BLaER1 (cell line): ENCODE measurements around the gene ZC3H12A.

ENCODE experiments used
- H3K27ac ChIP-seq: shearing (Covaris generic); formaldehyde crosslinking; 2 replicates; pipeline ENCODE4 v1.8.1; 2022
- H3K27me3 ChIP-seq: shearing (Covaris generic); formaldehyde crosslinking; 2 replicates; pipeline ENCODE4 v1.8.1; 2022
- H3K36me3 ChIP-seq: shearing (Covaris generic); formaldehyde crosslinking; 2 replicates; pipeline ENCODE4 v1.8.1; 2022
- H3K4me1 ChIP-seq: shearing (Covaris generic); formaldehyde crosslinking; 2 replicates; pipeline ENCODE4 v1.8.1; 2022
- H3K4me2 ChIP-seq: shearing (Covaris generic); formaldehyde crosslinking; 2 replicates; pipeline ENCODE4 v1.8.1; 2022
- H3K4me3 ChIP-seq: shearing (Covaris generic); formaldehyde crosslinking; 2 replicates; pipeline ENCODE4 v1.8.1; 2022
- H3K9ac ChIP-seq: shearing (Covaris generic); formaldehyde crosslinking; 2 replicates; pipeline ENCODE4 v1.8.1; 2022
- H3K9me3 ChIP-seq: shearing (Covaris generic); formaldehyde crosslinking; 2 replicates; pipeline ENCODE4 v1.8.1; 2022
- H4K20me1 ChIP-seq: shearing (Covaris generic); formaldehyde crosslinking; 2 replicates; pipeline ENCODE4 v1.8.1; 2022
- Cebpa-rat ChIP-seq: shearing (Covaris generic); IDR thresholded peaks from 2 replicates; pipeline ENCODE4 v1.8.1; 2022

ZC3H12A gene

DNA sequence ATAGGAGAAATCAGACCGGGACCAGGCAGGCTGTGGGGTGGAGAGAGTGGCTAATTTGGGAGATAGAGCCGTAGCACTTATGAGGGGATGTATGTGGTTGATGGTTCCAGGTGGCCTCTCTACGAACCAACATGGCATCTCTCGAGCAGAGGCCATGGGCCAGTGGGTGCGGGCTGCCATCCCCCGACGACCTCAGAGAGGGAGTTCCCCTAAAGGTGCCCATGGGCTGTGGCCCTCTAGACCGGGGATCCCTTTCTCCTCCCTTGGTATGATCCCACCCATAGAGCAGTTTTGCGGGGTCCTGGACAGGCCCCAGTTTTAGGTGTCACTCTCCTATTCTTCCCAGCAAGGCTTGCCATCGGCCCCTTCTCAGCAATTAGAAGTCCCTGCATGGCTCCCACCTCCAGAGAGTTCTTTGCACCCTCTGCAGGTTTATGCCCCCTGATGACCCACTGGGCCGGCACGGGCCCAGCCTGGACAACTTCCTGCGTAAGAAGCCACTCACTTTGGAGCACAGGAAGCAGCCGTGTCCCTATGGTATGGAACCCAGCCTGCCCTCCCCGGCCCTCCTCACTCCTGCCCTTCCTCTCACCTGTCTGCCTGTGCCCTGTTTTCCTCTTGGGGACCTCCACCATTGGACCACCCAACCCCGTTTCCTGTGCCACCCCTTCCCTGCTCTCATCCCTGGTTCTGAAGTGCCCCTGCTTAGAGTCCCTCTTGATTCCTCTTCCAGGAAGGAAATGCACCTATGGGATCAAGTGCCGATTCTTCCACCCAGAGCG is 7.8 kb downstream of the ZC3H12A start:
- H3K4me1 ChIP-seq, result peaks cover 57% of the 10 kb centered on the region
- H3K4me2 ChIP-seq, result no peak overlapping the region
- no peaks in the 10 kb centered on the region for H3K27me3 ChIP-seq
- H3K36me3 ChIP-seq, result peaks cover 68% of the 10 kb centered on the region
- peaks cover 85% of the 10 kb centered on the region for H4K20me1 ChIP-seq
- no peak overlapping the region for H3K27ac ChIP-seq
- no peak overlapping the region for H3K4me3 ChIP-seq
- TF ChIP-seq Cebpa-rat, result no peak
- no peak overlapping the region for H3K9ac ChIP-seq
- H3K9me3 ChIP-seq, result no peaks in the 10 kb centered on the region

DNA sequence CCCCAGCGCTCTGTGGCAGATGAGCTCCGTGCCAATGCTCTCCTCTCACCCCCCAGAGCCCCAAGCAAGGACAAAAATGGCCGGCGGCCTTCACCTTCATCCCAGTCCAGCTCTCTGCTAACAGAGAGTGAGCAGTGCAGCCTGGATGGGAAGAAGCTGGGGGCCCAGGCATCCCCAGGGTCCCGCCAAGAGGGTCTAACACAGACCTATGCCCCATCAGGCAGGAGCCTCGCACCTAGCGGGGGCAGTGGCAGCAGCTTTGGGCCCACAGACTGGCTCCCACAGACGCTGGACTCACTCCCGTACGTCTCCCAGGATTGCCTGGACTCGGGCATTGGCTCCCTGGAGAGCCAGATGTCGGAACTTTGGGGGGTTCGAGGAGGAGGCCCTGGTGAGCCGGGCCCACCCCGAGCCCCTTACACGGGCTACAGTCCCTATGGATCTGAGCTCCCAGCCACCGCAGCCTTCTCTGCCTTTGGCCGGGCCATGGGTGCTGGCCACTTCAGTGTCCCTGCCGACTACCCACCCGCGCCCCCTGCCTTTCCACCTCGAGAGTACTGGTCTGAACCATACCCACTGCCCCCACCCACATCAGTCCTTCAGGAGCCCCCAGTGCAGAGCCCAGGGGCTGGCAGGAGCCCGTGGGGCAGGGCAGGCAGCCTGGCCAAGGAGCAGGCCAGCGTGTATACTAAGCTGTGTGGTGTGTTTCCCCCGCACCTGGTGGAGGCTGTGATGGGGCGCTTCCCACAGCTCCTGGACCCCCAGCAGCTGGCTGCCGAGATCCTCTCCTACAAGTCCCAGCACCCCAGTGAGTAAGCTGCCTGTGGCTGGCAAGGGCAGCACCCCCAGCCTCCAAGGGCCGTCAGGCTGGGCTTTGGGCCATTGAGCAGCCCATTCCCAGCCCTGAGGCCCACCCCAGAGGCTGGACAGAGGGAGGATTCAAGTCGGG is 8.7 kb downstream of the ZC3H12A start:
- TF ChIP-seq Cebpa-rat, result no peak
- Histone ChIP-seq H3K9me3 (no peaks in the 10 kb centered on the region), H3K36me3 (peaks cover 68% of the 10 kb centered on the region), H3K27ac (no peak overlapping the region), H3K4me1 (peaks cover 51% of the 10 kb centered on the region), H3K4me2 (no peak overlapping the region), H4K20me1 (peaks cover 78% of the 10 kb centered on the region), H3K9ac (no peak overlapping the region), H3K27me3 (no peaks in the 10 kb centered on the region), H3K4me3 (no peak overlapping the region)

DNA sequence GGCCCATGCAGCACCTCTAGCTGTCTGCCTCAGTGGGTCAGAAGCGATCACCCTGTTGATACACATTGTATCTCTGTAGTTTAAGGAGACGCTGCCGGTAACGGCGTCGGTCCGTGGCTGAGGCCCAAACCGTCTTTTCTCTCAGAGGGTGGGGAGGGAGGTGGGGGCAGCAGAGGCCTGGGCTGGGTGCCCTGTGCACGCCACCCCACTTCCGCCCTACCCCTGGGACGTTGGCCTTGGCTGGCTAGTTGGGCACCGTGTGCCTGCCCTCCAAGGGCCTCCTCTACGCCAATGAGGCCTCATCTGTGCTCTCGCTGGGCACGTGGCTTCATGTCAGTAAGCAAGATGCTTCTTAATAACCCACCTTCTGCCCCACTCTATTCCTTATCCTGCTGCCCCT is 9.4 kb downstream of the ZC3H12A start:
- H3K27me3 ChIP-seq, result no peaks in the 10 kb centered on the region
- peaks cover 71% of the 10 kb centered on the region for H4K20me1 ChIP-seq
- TF ChIP-seq Cebpa-rat, result no peak
- no peak overlapping the region for H3K4me3 ChIP-seq
- H3K9ac ChIP-seq, result no peak overlapping the region
- no peak overlapping the region for H3K4me2 ChIP-seq
- H3K9me3 ChIP-seq, result no peaks in the 10 kb centered on the region
- H3K36me3 ChIP-seq, result peaks cover 69% of the 10 kb centered on the region
- peaks cover 44% of the 10 kb centered on the region for H3K4me1 ChIP-seq
- H3K27ac ChIP-seq, result no peak overlapping the region

DNA sequence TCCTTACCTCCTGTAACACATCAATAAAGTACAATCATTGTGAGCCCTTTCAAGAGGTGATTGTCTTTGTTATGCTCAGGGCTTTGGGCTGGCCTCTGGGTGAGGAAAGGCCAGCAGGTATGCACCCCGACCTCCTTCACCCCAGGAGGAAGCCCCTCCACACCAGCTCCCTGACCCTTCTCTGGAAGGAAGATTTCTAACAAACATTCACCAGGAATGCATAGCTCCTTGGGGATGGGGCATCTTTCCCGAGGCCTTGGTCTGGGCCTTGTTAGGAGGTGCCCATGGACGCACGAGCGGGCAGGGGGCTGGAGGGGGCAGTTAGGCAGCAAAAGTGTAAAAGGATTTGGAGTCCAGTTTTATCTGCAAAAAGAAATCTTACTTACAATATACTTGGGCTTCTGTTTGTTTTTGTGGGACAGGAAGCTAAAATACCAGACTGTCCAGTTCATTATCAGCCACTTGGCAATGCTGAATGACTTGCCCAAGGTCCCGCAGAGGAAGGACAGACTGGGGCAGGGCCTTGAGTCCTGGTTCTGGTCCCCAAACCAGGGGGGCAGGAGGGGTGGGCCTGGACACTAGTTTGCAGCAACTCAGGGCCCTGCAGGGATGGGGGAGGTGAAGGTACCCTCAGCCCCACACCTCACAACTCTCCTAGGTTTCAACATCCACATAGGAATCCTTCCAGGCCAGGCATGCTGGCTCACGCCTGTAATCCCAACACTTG is 10.1 kb downstream of the ZC3H12A start:
- Histone ChIP-seq H3K4me1 (peaks cover 37% of the 10 kb centered on the region), H3K36me3 (peaks cover 76% of the 10 kb centered on the region), H4K20me1 (peaks cover 64% of the 10 kb centered on the region), H3K9ac (no peak overlapping the region), H3K4me3 (no peak overlapping the region), H3K27me3 (no peaks in the 10 kb centered on the region), H3K4me2 (no peak overlapping the region), H3K9me3 (no peaks in the 10 kb centered on the region), H3K27ac (no peak overlapping the region)
- TF ChIP-seq Cebpa-rat, result no peak

GRCh38 chr1:37485902-37486679 is 11.7 kb downstream of the ZC3H12A start:
- Histone ChIP-seq H3K9ac (peak overlapping the region; percentile 36), H3K27ac (peak overlapping the region; percentile 40), H3K4me2 (peak overlapping the region; percentile 73), H4K20me1 (peaks cover 48% of the 10 kb centered on the region), H3K4me1 (peaks cover 26% of the 10 kb centered on the region), H3K27me3 (no peaks in the 10 kb centered on the region), H3K36me3 (peaks cover 79% of the 10 kb centered on the region), H3K4me3 (no peak overlapping the region), H3K9me3 (no peaks in the 10 kb centered on the region)
- no peak for TF ChIP-seq Cebpa-rat

DNA sequence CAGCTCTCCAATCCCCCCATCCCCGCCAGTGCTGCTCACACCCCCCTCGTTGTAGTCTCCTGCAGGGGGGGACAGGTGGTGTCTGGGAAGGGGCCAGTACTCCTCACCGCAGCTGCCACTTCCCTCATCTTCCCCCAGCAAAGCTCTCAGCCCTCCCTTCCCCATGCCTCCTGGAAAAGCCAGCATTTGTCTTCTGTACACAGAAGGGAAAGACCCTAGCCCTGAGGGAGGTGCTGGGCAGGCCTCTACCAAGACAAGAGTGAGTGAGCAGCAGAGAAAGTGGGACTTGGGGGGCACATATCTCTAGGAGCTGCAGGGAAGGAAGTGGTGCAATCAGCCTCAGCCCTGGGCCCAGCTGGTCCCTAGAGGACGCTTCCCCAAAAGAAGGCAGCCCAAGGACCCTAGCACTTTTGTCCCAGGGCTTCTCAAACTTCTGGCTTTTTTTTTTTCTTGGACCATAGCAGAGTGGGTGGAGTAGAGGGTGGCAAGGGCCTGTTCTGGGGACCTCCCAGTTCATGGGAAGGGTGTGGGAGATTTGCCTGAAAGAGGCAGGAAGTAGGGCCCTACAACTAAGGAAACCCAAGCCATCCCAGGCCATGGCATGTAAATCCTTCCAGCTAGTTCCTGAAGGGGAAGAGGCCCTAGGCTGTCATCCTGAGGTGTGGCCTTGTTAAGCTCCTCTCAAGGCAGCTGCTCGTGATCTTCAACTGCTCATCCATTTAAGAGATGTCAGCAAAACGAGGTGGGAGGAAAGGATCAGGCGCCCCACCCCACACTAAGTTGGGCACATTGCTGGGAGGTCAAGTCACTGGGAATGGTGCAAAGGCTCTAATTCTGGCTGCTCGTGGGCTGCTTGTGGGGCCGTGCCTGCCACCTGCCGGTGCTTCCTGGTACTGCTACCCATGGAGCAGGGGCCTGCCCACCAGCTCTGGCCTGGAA is 12.6 kb downstream of the ZC3H12A start:
- peak overlapping the region; percentile 36 for H3K9ac ChIP-seq
- peaks cover 31% of the 10 kb centered on the region for H3K4me1 ChIP-seq
- H3K4me2 ChIP-seq, result peak overlapping the region; percentile 73
- H3K27me3 ChIP-seq, result no peaks in the 10 kb centered on the region
- peaks cover 39% of the 10 kb centered on the region for H4K20me1 ChIP-seq
- no peak overlapping the region for H3K4me3 ChIP-seq
- peak overlapping the region; percentile 40 for H3K27ac ChIP-seq
- no peak for TF ChIP-seq Cebpa-rat
- H3K9me3 ChIP-seq, result no peaks in the 10 kb centered on the region
- peaks cover 77% of the 10 kb centered on the region for H3K36me3 ChIP-seq

GRCh38 chr1:37487619-37487984 is 13.2 kb downstream of the ZC3H12A start:
- Histone ChIP-seq H3K9me3 (no peaks in the 10 kb centered on the region), H3K27me3 (no peaks in the 10 kb centered on the region), H3K4me1 (peaks cover 37% of the 10 kb centered on the region), H3K36me3 (peaks cover 77% of the 10 kb centered on the region), H3K27ac (no peak overlapping the region), H4K20me1 (peaks cover 33% of the 10 kb centered on the region), H3K4me3 (no peak overlapping the region), H3K9ac (no peak overlapping the region), H3K4me2 (no peak overlapping the region)
- no peak for TF ChIP-seq Cebpa-rat

- TF ChIP-seq Cebpa-rat, result no peak
- H3K4me2 ChIP-seq, result no peak overlapping the region
- H3K9me3 ChIP-seq, result no peaks in the 10 kb centered on the region
- H3K4me1 ChIP-seq, result peaks cover 19% of the 10 kb centered on the region
- H4K20me1 ChIP-seq, result peaks cover 19% of the 10 kb centered on the region
- H3K4me3 ChIP-seq, result no peak overlapping the region
- no peaks in the 10 kb centered on the region for H3K27me3 ChIP-seq
- no peak overlapping the region for H3K27ac ChIP-seq
- H3K36me3 ChIP-seq, result peaks cover 88% of the 10 kb centered on the region
- no peak overlapping the region for H3K9ac ChIP-seq
Measured at GRCh38 chr1:37493336-37494098, 19.1 kb downstream of the ZC3H12A start.
